ENCODE data around the gene HLF.

The HLF gene

GRCh38 chr17:55344514-55344997 lies 79.8 kb downstream of the HLF start:
- no peak overlapping the region for H3K27ac ChIP-seq
- no peak for TF ChIP-seq CTCF (conservative IDR thresholded peaks at IDR 0.05)

DNA sequence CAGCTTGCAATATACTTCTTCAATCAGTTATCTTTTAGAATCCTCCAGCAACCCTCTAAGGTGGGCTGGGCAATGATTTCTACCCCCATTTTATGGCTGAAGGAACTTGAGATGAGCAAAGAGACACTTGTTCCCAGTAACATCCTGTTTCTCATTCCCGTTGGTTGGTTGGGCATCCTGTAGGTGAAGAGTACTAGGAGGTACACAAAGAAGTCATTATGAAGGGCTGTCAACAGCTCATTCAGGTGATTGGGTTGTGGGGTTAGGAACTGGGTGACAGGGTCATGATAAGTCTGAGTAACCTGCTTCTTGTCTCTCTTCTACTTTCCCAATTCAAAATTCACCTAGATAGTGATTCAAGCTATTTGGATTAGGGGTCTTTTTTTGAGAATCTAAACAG lies 80.4 kb downstream of the HLF start:
- H3K27ac ChIP-seq, result no peak overlapping the region
- no peak for TF ChIP-seq CTCF (conservative IDR thresholded peaks at IDR 0.05)

DNA sequence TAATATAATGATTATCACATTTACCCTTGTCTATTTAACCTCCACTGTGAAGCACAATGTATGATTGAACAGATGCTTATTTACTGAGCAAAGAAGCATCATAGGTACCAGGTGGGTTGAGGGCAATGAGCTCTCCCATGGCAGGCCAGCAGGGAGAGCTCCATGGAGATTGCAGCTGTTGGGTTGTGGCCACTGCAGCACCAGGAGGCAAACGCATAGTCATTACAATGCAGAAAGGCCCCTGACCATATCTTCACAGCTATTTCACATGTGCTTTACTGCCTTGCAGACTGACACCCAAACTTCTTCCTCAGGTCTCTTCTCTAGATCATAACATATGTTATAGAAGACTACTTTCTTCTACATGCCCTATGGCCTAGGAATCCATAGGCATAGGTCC lies 81.9 kb downstream of the HLF start:
- H3K27ac ChIP-seq, result no peak overlapping the region
- TF ChIP-seq CTCF (conservative IDR thresholded peaks at IDR 0.05), result no peak

GRCh38 chr17:55347341-55347740 lies 82.6 kb downstream of the HLF start:
- TF ChIP-seq CTCF (conservative IDR thresholded peaks at IDR 0.05), result no peak
- H3K27ac ChIP-seq, result no peak overlapping the region

DNA sequence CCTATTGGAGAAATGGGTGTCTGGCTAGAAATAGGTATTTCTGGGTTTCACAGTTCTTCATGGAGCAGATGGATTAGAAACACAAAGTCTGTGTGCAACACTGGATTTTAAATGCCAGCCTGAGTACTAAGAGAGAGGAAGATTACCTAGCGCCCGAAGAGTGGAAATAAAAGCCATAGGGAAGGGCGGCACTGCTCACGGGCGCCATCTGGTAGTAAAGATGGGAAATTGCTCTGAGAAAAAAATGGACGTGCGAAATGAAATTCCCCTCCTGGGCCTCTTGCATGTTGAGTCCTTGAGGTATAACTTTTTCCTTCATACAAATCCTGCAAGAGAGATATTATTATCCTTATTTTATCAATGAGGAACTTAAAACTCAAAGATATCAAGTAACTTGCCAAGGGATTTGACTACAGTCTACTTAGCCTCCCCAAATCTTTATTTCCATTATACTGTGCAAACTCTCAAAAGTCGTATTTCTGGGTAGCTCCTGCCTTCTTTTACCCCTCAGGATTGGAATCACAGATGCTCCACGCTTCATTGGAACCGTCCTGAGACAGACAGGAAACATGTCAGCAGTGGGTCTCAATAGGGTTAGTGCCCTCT lies 84.1 kb downstream of the HLF start:
- TF ChIP-seq CTCF (conservative IDR thresholded peaks at IDR 0.05), result peak; percentile 98
- no peak overlapping the region for H3K27ac ChIP-seq

DNA sequence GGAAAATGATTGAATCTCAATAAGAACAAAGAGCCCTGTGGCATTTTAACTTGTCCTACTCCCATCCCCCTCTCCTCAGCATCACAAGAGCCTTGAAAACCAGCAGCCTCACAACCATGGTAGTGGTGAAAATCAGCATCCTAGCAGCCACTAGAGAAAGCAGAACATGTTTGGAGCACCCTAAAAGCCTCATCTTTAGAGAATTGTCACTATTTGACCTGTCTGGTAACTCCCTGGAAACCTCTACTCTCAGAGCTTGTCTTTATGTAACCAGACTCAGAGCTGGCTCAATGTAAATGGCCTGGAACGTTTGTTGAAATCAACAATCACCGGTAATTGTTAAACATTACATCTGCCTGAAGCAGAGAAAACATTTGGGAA lies 86.1 kb downstream of the HLF start:
- no peak overlapping the region for H3K27ac ChIP-seq
- TF ChIP-seq CTCF (conservative IDR thresholded peaks at IDR 0.05), result no peak

GRCh38 chr17:55351226-55351625 lies 86.5 kb downstream of the HLF start:
- no peak for TF ChIP-seq CTCF (conservative IDR thresholded peaks at IDR 0.05)
- H3K27ac ChIP-seq, result no peak overlapping the region
